ENCODE results near the gene TRMT112. TPM values are rescaled to one million over a fixed set of nuclear protein-coding genes. Genes with fewer than 3 reads are reported as not detected.
"Not testable (repeated sequence)": the region's sequence is repeated elsewhere in the genome, so short reads cannot be mapped to it uniquely, and the experiment has no call there.

The TRMT112 gene
- total RNA-seq, 4 donors from 2014 or later, result 202 to 281 (median 212) TPM

DNA sequence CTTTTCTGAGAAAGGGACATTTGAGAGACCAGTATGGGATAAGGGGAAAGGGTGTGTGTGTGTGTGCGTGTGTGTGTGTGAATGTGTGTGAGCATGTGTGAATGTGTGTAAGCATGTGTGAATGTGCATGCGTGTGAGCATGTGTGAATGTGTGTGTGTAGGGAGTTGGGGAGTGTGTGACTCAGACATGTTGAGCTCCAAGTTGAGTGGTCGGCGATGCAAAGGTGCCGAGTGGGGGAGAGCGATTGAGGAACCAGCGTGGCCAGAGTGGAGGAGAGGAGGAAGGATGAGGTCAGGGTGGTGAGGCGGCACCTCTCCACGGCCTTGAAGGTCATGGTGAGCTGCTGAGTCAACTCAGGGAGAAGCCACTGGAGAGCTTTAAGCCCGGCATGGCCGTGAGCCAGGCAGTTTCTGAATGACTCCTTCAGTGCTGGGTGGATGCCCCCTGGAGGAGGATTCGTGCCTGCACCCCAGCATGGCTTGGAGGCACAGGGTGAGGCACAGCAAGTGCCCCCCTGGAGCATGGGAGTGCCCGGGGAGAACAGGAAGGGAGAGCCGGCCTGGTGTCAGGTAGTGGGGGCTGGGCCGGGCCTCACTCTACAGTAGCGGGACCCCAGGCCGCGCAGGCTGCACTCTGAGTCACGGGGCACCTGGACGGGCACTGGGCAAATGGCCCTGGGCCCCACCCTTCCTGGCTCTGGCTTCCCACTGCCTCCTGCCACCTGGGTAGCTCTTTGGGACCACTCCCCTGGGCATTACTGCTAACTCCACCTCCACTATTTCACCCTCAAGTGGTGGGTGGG is 14.4 kb upstream of the TRMT112 start:
- peaks cover 4 to 11% (median 9%) of the 10 kb centered on the region in 4 donors for H3K4me1 ChIP-seq
- H3K4me3 ChIP-seq, result no peak overlapping the region
- DNase-seq (ENCODE audit: extremely low spot score), result no peak
- H3K36me3 ChIP-seq, result no peaks in the 10 kb centered on the region
- intact Hi-C loops (cut with DNase I), result no loop called here
- H3K9me3 ChIP-seq, result no peaks in the 10 kb centered on the region
- WGBS, result 40% methylated on average over 11 of the region's 20 CpGs
- no peak overlapping the region for H3K27ac ChIP-seq (replicated peaks in 1 of 4)
- TF ChIP-seq, protein P1, sequence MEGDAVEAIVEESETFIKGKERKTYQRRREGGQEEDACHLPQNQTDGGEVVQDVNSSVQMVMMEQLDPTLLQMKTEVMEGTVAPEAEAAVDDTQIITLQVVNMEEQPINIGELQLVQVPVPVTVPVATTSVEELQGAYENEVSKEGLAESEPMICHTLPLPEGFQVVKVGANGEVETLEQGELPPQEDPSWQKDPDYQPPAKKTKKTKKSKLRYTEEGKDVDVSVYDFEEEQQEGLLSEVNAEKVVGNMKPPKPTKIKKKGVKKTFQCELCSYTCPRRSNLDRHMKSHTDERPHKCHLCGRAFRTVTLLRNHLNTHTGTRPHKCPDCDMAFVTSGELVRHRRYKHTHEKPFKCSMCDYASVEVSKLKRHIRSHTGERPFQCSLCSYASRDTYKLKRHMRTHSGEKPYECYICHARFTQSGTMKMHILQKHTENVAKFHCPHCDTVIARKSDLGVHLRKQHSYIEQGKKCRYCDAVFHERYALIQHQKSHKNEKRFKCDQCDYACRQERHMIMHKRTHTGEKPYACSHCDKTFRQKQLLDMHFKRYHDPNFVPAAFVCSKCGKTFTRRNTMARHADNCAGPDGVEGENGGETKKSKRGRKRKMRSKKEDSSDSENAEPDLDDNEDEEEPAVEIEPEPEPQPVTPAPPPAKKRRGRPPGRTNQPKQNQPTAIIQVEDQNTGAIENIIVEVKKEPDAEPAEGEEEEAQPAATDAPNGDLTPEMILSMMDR (IDR thresholded peaks at IDR 0.05), result peak; percentile 13 to 34 (median 26)
- TF ChIP-seq POLR2AphosphoS5 (IDR thresholded peaks at IDR 0.05) (no peak), POLR2A (IDR thresholded peaks at IDR 0.05; ENCODE audit: low read depth) (no peak), EP300 (IDR thresholded peaks at IDR 0.05) (no peak)
- no peaks in the 10 kb centered on the region for H3K27me3 ChIP-seq

DNA sequence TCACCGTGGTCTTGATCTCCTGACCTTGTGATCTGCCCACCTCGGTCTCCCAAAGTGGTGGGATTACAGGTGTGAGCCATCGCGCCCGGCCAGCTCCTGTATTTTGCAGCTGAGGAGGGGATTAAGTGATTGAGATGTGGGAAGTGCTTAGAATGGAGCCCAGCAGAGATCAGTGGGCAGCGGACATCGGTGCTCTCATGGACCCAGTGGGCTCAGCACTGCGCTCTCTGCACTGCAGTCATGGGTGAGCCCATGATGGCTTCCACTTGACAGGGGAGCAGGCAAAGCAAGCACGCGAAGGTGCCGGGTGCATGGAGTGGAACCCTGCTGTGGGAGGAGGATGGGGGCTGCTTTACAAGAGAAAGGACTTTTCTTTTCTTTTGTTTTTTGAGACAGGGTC is 13.5 kb upstream of the TRMT112 start:
- no peak for TF ChIP-seq POLR2AphosphoS5 (IDR thresholded peaks at IDR 0.05)
- TF ChIP-seq EP300 (IDR thresholded peaks at IDR 0.05), result no peak
- TF ChIP-seq POLR2A (IDR thresholded peaks at IDR 0.05; ENCODE audit: low read depth), result no peak
- TF ChIP-seq, protein P1 (IDR thresholded peaks at IDR 0.05), result no peak
- Histone ChIP-seq H3K9me3 (no peaks in the 10 kb centered on the region), H3K4me3 (no peak overlapping the region), H3K36me3 (no peaks in the 10 kb centered on the region), H3K27ac (replicated peaks in 1 of 4) (no peak overlapping the region), H3K27me3 (no peaks in the 10 kb centered on the region), H3K4me1 (peaks cover 4 to 11% (median 9%) of the 10 kb centered on the region in 4 donors)
- 84% methylated on average over 11 of the region's 11 CpGs for WGBS
- intact Hi-C loops (cut with DNase I), result no loop called here
- no peak for DNase-seq (ENCODE audit: extremely low spot score)

DNA sequence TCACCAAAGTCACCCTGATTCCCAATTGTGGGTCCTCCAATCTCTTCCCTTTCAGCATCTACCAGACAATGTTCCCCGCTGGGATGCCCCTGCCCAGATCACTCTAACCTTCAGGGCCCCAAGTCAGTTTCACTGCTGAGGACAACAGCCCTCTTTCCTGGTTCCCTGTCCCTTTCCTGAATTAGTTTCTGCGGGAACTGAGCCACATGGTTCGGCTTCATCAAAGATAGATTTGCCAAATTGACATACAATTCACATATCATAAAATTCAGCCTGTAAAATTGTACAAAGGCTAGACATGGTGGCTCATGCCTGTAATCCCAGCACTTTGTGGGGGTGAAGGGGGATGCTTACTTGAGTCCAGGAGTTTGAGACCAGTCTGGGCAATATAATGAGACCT is 10.6 kb upstream of the TRMT112 start:
- 93% methylated on average over 3 of the region's 3 CpGs for WGBS
- TF ChIP-seq POLR2AphosphoS5 (IDR thresholded peaks at IDR 0.05) (no peak), POLR2A (IDR thresholded peaks at IDR 0.05; ENCODE audit: low read depth) (no peak), EP300 (IDR thresholded peaks at IDR 0.05) (no peak)
- TF ChIP-seq, protein P1 (IDR thresholded peaks at IDR 0.05), result no peak
- Histone ChIP-seq H3K36me3 (peaks cover 0 to 5% (median 2%) of the 10 kb centered on the region in 4 donors), H3K4me3 (no peak overlapping the region), H3K27me3 (no peaks in the 10 kb centered on the region), H3K4me1 (peaks cover 4 to 11% (median 9%) of the 10 kb centered on the region in 4 donors), H3K27ac (replicated peaks in 1 of 4) (no peak overlapping the region), H3K9me3 (no peaks in the 10 kb centered on the region)
- DNase-seq (ENCODE audit: extremely low spot score), result no peak
- intact Hi-C loops (cut with DNase I), result no loop called here

DNA sequence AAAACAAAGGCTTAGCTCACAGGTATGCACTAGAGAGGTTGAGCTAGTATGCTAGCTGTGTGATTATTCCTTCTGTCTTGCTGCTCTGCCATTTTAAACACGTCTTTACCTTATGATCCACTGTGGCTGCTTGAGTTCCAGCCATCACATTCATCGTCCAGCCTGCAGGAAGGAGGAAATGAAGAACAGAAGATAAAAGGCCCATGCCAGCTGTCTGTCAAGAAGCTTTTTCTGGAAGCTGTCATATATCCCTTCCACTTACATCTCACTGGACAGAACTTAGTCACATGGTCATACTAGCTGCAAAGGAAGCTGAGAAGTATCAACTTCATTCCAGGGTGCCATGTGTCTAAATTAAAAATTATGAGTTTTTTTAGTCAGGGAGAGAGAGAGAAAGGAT is 10.0 kb upstream of the TRMT112 start:
- intact Hi-C loops (cut with DNase I), result no loop called here
- peaks cover 4 to 11% (median 9%) of the 10 kb centered on the region in 4 donors for H3K4me1 ChIP-seq
- DNase-seq (ENCODE audit: extremely low spot score), result no peak
- 81% methylated on average over 2 of the region's 2 CpGs for WGBS
- no peaks in the 10 kb centered on the region for H3K27me3 ChIP-seq
- H3K36me3 ChIP-seq, result peaks cover 0 to 11% (median 6%) of the 10 kb centered on the region in 4 donors
- no peaks in the 10 kb centered on the region for H3K9me3 ChIP-seq
- H3K4me3 ChIP-seq, result no peak overlapping the region
- H3K27ac ChIP-seq (replicated peaks in 1 of 4), result no peak overlapping the region
- TF ChIP-seq POLR2A (IDR thresholded peaks at IDR 0.05; ENCODE audit: low read depth), result no peak
- TF ChIP-seq POLR2AphosphoS5 (IDR thresholded peaks at IDR 0.05), result no peak
- no peak for TF ChIP-seq EP300 (IDR thresholded peaks at IDR 0.05)

DNA sequence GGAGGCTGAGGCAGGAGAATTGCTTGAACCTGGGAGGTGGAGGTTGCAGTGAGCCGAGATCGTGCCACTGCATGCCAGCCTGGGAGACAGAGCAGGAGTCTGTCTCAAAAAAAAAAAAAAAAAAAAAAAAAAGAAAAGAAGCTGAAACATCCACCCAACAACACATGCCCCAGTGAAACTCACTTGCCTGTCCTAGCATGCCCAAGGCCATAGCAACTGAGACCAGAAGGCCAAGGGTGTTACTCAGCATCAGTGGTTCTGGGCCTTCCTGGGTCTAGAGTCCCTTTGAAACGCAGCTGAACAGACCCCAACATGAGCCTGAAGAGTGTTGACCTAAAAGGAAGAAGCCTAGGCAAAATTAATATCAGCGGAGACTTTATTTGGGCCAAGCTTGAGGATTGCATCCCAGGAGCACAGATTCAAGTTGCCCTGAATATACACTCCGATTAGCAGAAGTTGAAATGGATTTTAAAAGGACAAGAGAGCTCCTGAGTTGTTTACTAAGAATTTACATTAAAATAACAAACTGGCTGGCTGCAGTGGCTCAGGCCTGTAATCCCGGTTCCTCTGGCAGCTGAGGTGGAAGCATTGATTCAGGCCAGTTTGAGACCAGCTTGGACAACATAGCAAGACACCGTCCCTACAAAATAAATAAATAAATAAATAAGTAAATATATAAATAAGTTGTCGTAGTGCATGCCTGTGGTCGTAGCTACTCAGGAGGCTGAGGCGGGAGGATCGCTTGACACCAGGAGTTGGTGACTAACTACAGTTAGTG is 7.5 kb upstream of the TRMT112 start:
- Histone ChIP-seq H3K9me3 (no peaks in the 10 kb centered on the region), H3K4me3 (no peak overlapping the region), H3K27me3 (no peaks in the 10 kb centered on the region), H3K36me3 (peaks cover 6 to 31% (median 27%) of the 10 kb centered on the region in 4 donors), H3K4me1 (peaks cover 0 to 1% (median 0%) of the 10 kb centered on the region in 4 donors), H3K27ac (replicated peaks in 1 of 4) (no peak overlapping the region)
- intact Hi-C loops (cut with DNase I), result no loop called here
- no peak for TF ChIP-seq EP300 (IDR thresholded peaks at IDR 0.05)
- TF ChIP-seq POLR2A (IDR thresholded peaks at IDR 0.05; ENCODE audit: low read depth), result no peak
- TF ChIP-seq, protein P1 (IDR thresholded peaks at IDR 0.05), result no peak
- TF ChIP-seq POLR2AphosphoS5 (IDR thresholded peaks at IDR 0.05), result no peak
- 78% methylated on average over 11 of the region's 11 CpGs for WGBS
- DNase-seq (ENCODE audit: extremely low spot score), result no peak

DNA sequence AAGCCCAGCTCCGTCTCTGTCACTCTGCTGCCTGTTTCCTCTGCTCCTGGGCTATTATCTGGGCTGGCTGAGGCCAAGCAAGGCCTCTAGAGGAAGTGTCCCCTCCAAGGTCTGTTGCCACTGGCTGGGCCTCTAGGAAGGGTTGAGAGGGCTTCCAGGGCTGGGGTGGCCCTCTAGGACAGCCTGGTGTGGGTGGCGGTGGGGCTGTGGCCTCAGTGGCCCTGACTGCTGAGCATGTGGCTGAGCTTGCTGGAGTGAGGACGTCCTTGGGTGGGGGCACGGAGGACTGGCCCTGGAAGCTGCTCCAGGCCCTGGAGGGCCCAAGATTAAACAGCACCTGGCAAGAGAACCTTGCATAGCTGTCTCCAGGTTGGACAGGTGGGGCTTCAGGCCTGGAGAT is 6.6 kb upstream of the TRMT112 start:
- Histone ChIP-seq H3K4me1 (peaks cover 6 to 10% (median 7%) of the 10 kb centered on the region in 4 donors), H3K36me3 (peaks cover 6 to 31% (median 28%) of the 10 kb centered on the region in 4 donors)
- H3K9me3 ChIP-seq; H3K27ac ChIP-seq (replicated peaks in 1 of 4); H3K4me3 ChIP-seq; DNase-seq (ENCODE audit: extremely low spot score); intact Hi-C loops (cut with DNase I); H3K27me3 ChIP-seq: not testable (repeated sequence)
- 83% methylated on average over 3 of the region's 4 CpGs for WGBS

Measured in esophagus muscularis mucosa (tissue), 4 donors.